IPS-11a (cell line): ENCODE measurements around the gene ROM1.
A peak's percentile ranks its signal among the peaks of the same experiment; 100 is the strongest.
"Not testable (repeated sequence)": the region's sequence is repeated elsewhere in the genome, so short reads cannot be mapped to it uniquely, and the experiment has no call there.

Experiments
- H3K4me3 ChIP-seq: one replicate; pipeline ENCODE4 v1.5.1; 2013; ENCODE audit warnings: low read depth, low read length, control low read depth

Gene ROM1

GRCh38 chr11:62648185-62648966, 35.3 kb downstream of the ROM1 start:
- no peak overlapping the region for H3K4me3 ChIP-seq

- H3K4me3 ChIP-seq: no peak overlapping the region
Measured at GRCh38 chr11:62648967-62649364, 35.9 kb downstream of the ROM1 start.

- H3K4me3 ChIP-seq: no peak overlapping the region
Measured at GRCh38 chr11:62649486-62649885, 36.4 kb downstream of the ROM1 start.

- H3K4me3 ChIP-seq: not testable (repeated sequence)
Measured at GRCh38 chr11:62650283-62650682, 37.2 kb downstream of the ROM1 start.

GRCh38 chr11:62652161-62653006, 39.3 kb downstream of the ROM1 start:
- H3K4me3 ChIP-seq: peak overlapping the region; percentile 88

- no peak overlapping the region for H3K4me3 ChIP-seq
Measured at GRCh38 chr11:62654297-62654696, 41.2 kb downstream of the ROM1 start.

- H3K4me3 ChIP-seq: no peak overlapping the region
Measured at GRCh38 chr11:62656796-62657429, 43.9 kb downstream of the ROM1 start.

- peak overlapping the region; percentile 96 for H3K4me3 ChIP-seq
Measured at GRCh38 chr11:62664405-62665074, 51.5 kb downstream of the ROM1 start.
